GM12891 (cell line): ENCODE results near the gene CHMP6.

Source experiments
- PAX5 ChIP-seq: IDR thresholded peaks from 2 replicates; pipeline ENCODE4 v1.6.1; 2011; ENCODE audit warnings: low read length, moderate library complexity, mild to moderate bottlenecking; ENCODE audit not compliant: insufficient read depth, severe bottlenecking
- POLR2A ChIP-seq: IDR thresholded peaks from 2 replicates; pipeline ENCODE4 v1.6.1; 2011; ENCODE audit warnings: low read depth, low read length, control low read depth
- POLR2AphosphoS5 ChIP-seq: IDR thresholded peaks from 2 replicates; pipeline ENCODE4 v1.6.1; 2011; ENCODE audit warnings: low read depth, low read length, control low read depth
- POU2F2 ChIP-seq: IDR thresholded peaks from 2 replicates; pipeline ENCODE4 v1.6.1; 2011; ENCODE audit warnings: low read depth, mild to moderate bottlenecking, control low read depth, low read length, moderate library complexity
- SPI1 ChIP-seq: IDR thresholded peaks from 2 replicates; pipeline ENCODE4 v1.6.1; 2011; ENCODE audit warnings: low read depth, low read length, control low read depth
- TAF1 ChIP-seq: IDR thresholded peaks from 2 replicates; pipeline ENCODE4 v1.6.1; 2011; ENCODE audit warnings: low read depth, low read length, control low read depth

GRCh38 chr17:80991645-80992076, at the start of gene CHMP6:
- no peak for TF ChIP-seq POLR2A
- no peak for TF ChIP-seq POLR2AphosphoS5
- no peak for TF ChIP-seq TAF1
- no peak for TF ChIP-seq POU2F2
- TF ChIP-seq SPI1, result no peak
- peak; percentile 50 for TF ChIP-seq PAX5
